GM12878 (cell line): ENCODE measurements around the gene FAM193A. TPM values are rescaled to one million over a fixed set of nuclear protein-coding genes. Genes with fewer than 3 reads are reported as not detected.

ENCODE experiments used
- ATAC-seq: fragments of 200-7000 bp; cut with Tn5 transposase; 3 replicates; pipeline ENCODE4 v1.9.1; 2020; ENCODE audit warnings: mild to moderate bottlenecking, moderate library complexity
- BruUV-seq: library from RNA; stranded (reverse); fragments of 400-500 nt; replicated peaks from 2 replicates; lab custom pipeline; 2021; lab: Mats Ljungman, UMichigan
- CTCF ChIA-PET: fragments of 300-600 bp; sonication (Branson Sonifier 250); formaldehyde crosslinking; extraction: SDS; loops from one replicate; lab custom pipeline; 2021; ENCODE audit warnings: inconsistent platforms; lab: Yijun Ruan, JAX
- POLR2A ChIA-PET: fragments of 350-600 bp; formaldehyde crosslinking; extraction: SDS; loops from one replicate; lab custom pipeline; 2021; ENCODE audit warnings: inconsistent platforms; lab: Charles Lee
- RAD21 ChIA-PET: fragments of 300-600 bp; sonication (Branson Sonifier 250); formaldehyde crosslinking; loops from one replicate; lab custom pipeline; 2023; ENCODE audit warnings: antibody characterized with exemption; ENCODE audit not compliant: unreplicated experiment; lab: Charles Lee
- SMC1A ChIA-PET: fragments of 300-600 bp; sonication (Branson Sonifier 250); formaldehyde crosslinking; loops from one replicate; lab custom pipeline; 2023; ENCODE audit not compliant: unreplicated experiment, uncharacterized antibody; lab: Charles Lee
- DNase-seq: peaks from one replicate; pipeline ENCODE4 v3.0.0-alpha.2; 2011; ENCODE audit warnings: low read depth, low spot score
- FAIRE-seq: peaks from 3 replicates; lab custom pipeline; 2011; peaks lifted over from hg19 to GRCh38; lab: Jason Lieb, UNC
- H2AFZ ChIP-seq: 2 replicates; pipeline ENCODE4 v1.6.0; 2011; ENCODE audit warnings: low read depth, low read length, control low read depth; ENCODE audit not compliant: control insufficient read depth
- H3K27ac ChIP-seq: 2 replicates; pipeline ENCODE4 v1.5.1; 2011; ENCODE audit warnings: control low read depth; ENCODE audit not compliant: control insufficient read depth, insufficient read depth
- H3K27me3 ChIP-seq, 2 experiments: replicated peaks in 1 of 2; 2 replicates each; pipeline versions ENCODE4 v1.6.0 to v1.6.1; 2011; ENCODE audit warnings: low read length in 1 of 2; ENCODE audit not compliant: control insufficient read depth in 2 of 2, insufficient read depth in 2 of 2
- H3K36me3 ChIP-seq, 2 experiments: 2 replicates each; pipeline ENCODE4 v1.5.1; 2011; ENCODE audit warnings: low read length in 1 of 2; ENCODE audit not compliant: control insufficient read depth in 2 of 2, insufficient read depth in 2 of 2
- H3K4me1 ChIP-seq: 2 replicates; pipeline ENCODE4 v1.6.1; 2011; ENCODE audit warnings: mild to moderate bottlenecking, low read length, moderate library complexity, mixed read lengths; ENCODE audit not compliant: control insufficient read depth, insufficient read depth
- H3K4me2 ChIP-seq: 2 replicates; pipeline ENCODE4 v1.6.0; 2011; ENCODE audit warnings: control low read depth; ENCODE audit not compliant: control insufficient read depth, insufficient read depth
- H3K4me3 ChIP-seq: fragments of 200-600 bp; sonication (generic); 2 replicates; pipeline ENCODE4 v1.5.1; 2016
- H3K79me2 ChIP-seq: 2 replicates; pipeline ENCODE4 v1.6.0; 2011; ENCODE audit warnings: low read length; ENCODE audit not compliant: control insufficient read depth, insufficient read depth
- H3K9ac ChIP-seq: 2 replicates; pipeline ENCODE4 v1.8.0; 2011; ENCODE audit warnings: low read length, control low read depth, mixed read lengths; ENCODE audit not compliant: control insufficient read depth, insufficient read depth
- H3K9me3 ChIP-seq: replicated peaks from 3 replicates; pipeline ENCODE4 v1.5.1; 2011; ENCODE audit warnings: mild to moderate bottlenecking, low read length; ENCODE audit not compliant: control insufficient read depth, insufficient read depth
- H4K20me1 ChIP-seq: 2 replicates; pipeline ENCODE4 v1.6.0; 2011; ENCODE audit not compliant: control insufficient read depth, insufficient read depth
- ASH2L ChIP-seq: fragments of 300-600, 200-600 bp; sonication (generic); IDR thresholded peaks from 2 replicates; pipeline ENCODE4 v1.6.1; 2017; ENCODE audit warnings: low read depth, mild to moderate bottlenecking, borderline replicate concordance
- BCL11A ChIP-seq: IDR thresholded peaks from 2 replicates; pipeline ENCODE4 v1.6.1; 2011; ENCODE audit warnings: low read depth, low read length
- HSF1 ChIP-seq: fragments of 150-350 bp; IDR thresholded peaks from 2 replicates; pipeline ENCODE4 v1.6.1; 2014; ENCODE audit warnings: mild to moderate bottlenecking, low read depth, low read length
- NFXL1 ChIP-seq: fragments of 450-650 bp; IDR thresholded peaks from 2 replicates; pipeline ENCODE4 v1.6.1; 2017; ENCODE audit warnings: antibody characterized with exemption, mild to moderate bottlenecking, borderline replicate concordance
- PAX8 ChIP-seq: fragments of 450-650 bp; IDR thresholded peaks from 2 replicates; pipeline ENCODE4 v1.6.1; 2017; ENCODE audit warnings: mild to moderate bottlenecking, moderate library complexity
- POU2F2 ChIP-seq: IDR thresholded peaks from 3 replicates; pipeline ENCODE4 v1.6.1; 2011; ENCODE audit warnings: low read depth, mild to moderate bottlenecking, low read length, borderline replicate concordance
- RELA ChIP-seq: fragments of 450-650 bp; IDR thresholded peaks from 2 replicates; pipeline ENCODE4 v1.8.0; 2014; ENCODE audit warnings: borderline replicate concordance; ENCODE audit not compliant: partially characterized antibody
- WGBS: methylation state at CpG from one replicate; pipeline ENCODE4 v1.1.6; 2016; ENCODE audit warnings: low lambda C conversion rate; ENCODE audit not compliant: insufficient replicate concordance, insufficient coverage; ENCODE audit errors: missing lambda C conversion rate; 5-methylcytosine and 5-hydroxymethylcytosine counted together
- in situ Hi-C: fragments of 300-500 bp; cut with MboI; formaldehyde crosslinking; loops from 9 replicates; pipeline ENCODE4 v1.14.3; 2018; ENCODE audit warnings: mixed read lengths
- intact Hi-C: fragments of 100-400 bp; cut with micrococcal nuclease; formaldehyde crosslinking; loops from one replicate; pipeline ENCODE4 v1.14.2; 2022; ENCODE audit not compliant: unreplicated experiment
- polyA plus RNA-seq, 11 experiments: library from polyadenylated mRNA; depleted of rRNA in 4 of 11; unstranded in 6 of 11; stranded (reverse) in 5 of 11; fragments of >200 nt; fragmentation: Nextera tagmentation in 4 of 11; fragmentation: Illumina TruSeq in 1 of 11; extraction: Ambion mirVana in 4 of 11; extraction: Trizol in 1 of 11; gene quantifications; 1 replicate in 1 of 11; 2 replicates in 10 of 11; pipeline versions ENCODE4 v1.2.1 to v1.2.3, GENCODE V29; 2011 to 2016; ENCODE audit warnings: inconsistent platforms in 2 of 11, missing spikeins in 2 of 11, low read depth in 1 of 11
- total RNA-seq, 4 experiments: library from RNA; depleted of rRNA in 3 of 4; stranded (reverse); fragments of >200 nt in 3 of 4; fragmentation: Illumina TruSeq in 1 of 4; extraction: Trizol in 1 of 4; gene quantifications; 2 replicates each; pipeline versions ENCODE4 v1.2.1 to v1.2.3, GENCODE V29; 2013 to 2021

The FAM193A gene
- total and polyA plus RNA-seq, 10 of the 15 experiments (the other 5 are each of a cell fraction or from before 2014, with no cell fraction given) = 0.52 to 23.3 (median 7.4) TPM

- POLR2A ChIA-PET = interaction anchor here (1.0 kb wide), 2 partner anchors 10 to 20 kb away, joined by 3 to 4 read pairs; no protein-coding TSS in a partner anchor
- Histone ChIP-seq H3K4me3 (no peak overlapping the region), H3K79me2 (peaks cover 48% of the 10 kb centered on the region), H3K27ac (no peak overlapping the region), H3K36me3 (peaks cover 3 to 4% of the 10 kb centered on the region in 2 experiments; a peak in 2 of 4 replicates)
- DNase-seq = no peak
- intact Hi-C loops = no loop called here
- no peak for ATAC-seq
- TF ChIP-seq RELA = no peak
- TF ChIP-seq, all 136 proteins: peak for 0
- Histone ChIP-seq H3K4me2 (no peak overlapping the region), H4K20me1 (no peaks in the 10 kb centered on the region), H3K9ac (no peak overlapping the region), H3K27me3 (no peaks in the 10 kb centered on the region), H3K4me1 (no peaks in the 10 kb centered on the region), H3K9me3 (no peaks in the 10 kb centered on the region), H2AFZ (no peak overlapping the region)
- ChIA-PET RAD21 (no interaction called here), SMC1A (interaction anchor here (1.8 kb wide), 1 partner anchor 9 kb away, joined by 5 read pairs; no protein-coding TSS in a partner anchor), CTCF (no interaction called here)
- no TSS peak for BruUV-seq
- no peak for FAIRE-seq
- in situ Hi-C loops = no loop called here
- WGBS = 89% methylated on average over 9 of the region's 9 CpGs
Measured at GRCh38 chr4:2606960-2607506, 70.6 kb downstream of the FAM193A start.

GRCh38 chr4:2607822-2608221 is 71.4 kb downstream of the FAM193A start:
- RAD21 ChIA-PET = no interaction called here
- TSS peak; percentile 33 for BruUV-seq
- 96% methylated on average over 10 of the region's 10 CpGs for WGBS
- H3K36me3 ChIP-seq = peaks cover 0 to 4% of the 10 kb centered on the region in 2 experiments; a peak in 2 of 4 replicates
- TF ChIP-seq ASH2L (no peak), BCL11A (no peak), PAX8 (no peak), NFXL1 (no peak), POU2F2 (no peak), HSF1 (no peak)
- TF ChIP-seq, all 136 proteins: peak for 0
- Histone ChIP-seq H4K20me1 (no peaks in the 10 kb centered on the region), H3K9ac (no peak overlapping the region), H3K27me3 (no peaks in the 10 kb centered on the region), H2AFZ (no peak overlapping the region), H3K4me2 (no peak overlapping the region), H3K79me2 (peaks cover 50% of the 10 kb centered on the region), H3K4me1 (no peaks in the 10 kb centered on the region), H3K9me3 (no peaks in the 10 kb centered on the region), H3K4me3 (no peak overlapping the region), H3K27ac (no peak overlapping the region)
- SMC1A ChIA-PET = no interaction called here
- no peak for ATAC-seq
- intact Hi-C loops (no loop called here), in situ Hi-C loops (no loop called here)
- CTCF ChIA-PET = no interaction called here
- POLR2A ChIA-PET = interaction anchor here (1.0 kb wide), 2 partner anchors 10 to 20 kb away, joined by 3 to 4 read pairs; no protein-coding TSS in a partner anchor
- peak; percentile 31 for FAIRE-seq
- no peak for DNase-seq
